ENCODE measurements around the gene SLC16A10.
"Not testable (repeated sequence)": the region's sequence is repeated elsewhere in the genome, so short reads cannot be mapped to it uniquely, and the experiment has no call there.

Gene SLC16A10

GRCh38 chr6:111175109-111175508, 87.8 kb downstream of the SLC16A10 start:
- Histone ChIP-seq H3K4me1 (ENCODE audit: insufficient read depth, low read length) (no peaks in the 10 kb centered on the region), H3K9ac (ENCODE audit: low read depth, low read length) (no peak overlapping the region), H3K4me3 (ENCODE audit: low read length) (no peak overlapping the region), H3K27ac (ENCODE audit: low read length) (no peak overlapping the region), H3K36me3 (ENCODE audit: insufficient read depth, low read depth, low read length) (no peaks in the 10 kb centered on the region), H3K27me3 (ENCODE audit: insufficient read depth, low read length) (no peaks in the 10 kb centered on the region), H3K9me3 (ENCODE audit: insufficient read depth, low read depth, low read length) (no peaks in the 10 kb centered on the region)

- H3K9ac ChIP-seq (ENCODE audit: low read depth, low read length) = no peak overlapping the region
- H3K36me3 ChIP-seq (ENCODE audit: insufficient read depth, low read depth, low read length) = no peaks in the 10 kb centered on the region
- H3K4me3 ChIP-seq (ENCODE audit: low read length) = no peak overlapping the region
- no peaks in the 10 kb centered on the region for H3K27me3 ChIP-seq (ENCODE audit: insufficient read depth, low read length)
- H3K4me1 ChIP-seq (ENCODE audit: insufficient read depth, low read length) = no peaks in the 10 kb centered on the region
- H3K9me3 ChIP-seq (ENCODE audit: insufficient read depth, low read depth, low read length) = no peaks in the 10 kb centered on the region
- H3K27ac ChIP-seq (ENCODE audit: low read length) = no peak overlapping the region
Measured at GRCh38 chr6:111176038-111176759, 88.9 kb downstream of the SLC16A10 start.

GRCh38 chr6:111176760-111177099, 89.4 kb downstream of the SLC16A10 start:
- H3K9me3 ChIP-seq (ENCODE audit: insufficient read depth, low read depth, low read length) = no peaks in the 10 kb centered on the region
- no peaks in the 10 kb centered on the region for H3K4me1 ChIP-seq (ENCODE audit: insufficient read depth, low read length)
- no peak overlapping the region for H3K9ac ChIP-seq (ENCODE audit: low read depth, low read length)
- H3K27ac ChIP-seq (ENCODE audit: low read length) = no peak overlapping the region
- no peaks in the 10 kb centered on the region for H3K27me3 ChIP-seq (ENCODE audit: insufficient read depth, low read length)
- H3K4me3 ChIP-seq (ENCODE audit: low read length) = no peak overlapping the region
- no peaks in the 10 kb centered on the region for H3K36me3 ChIP-seq (ENCODE audit: insufficient read depth, low read depth, low read length)

GRCh38 chr6:111177131-111177530, 89.8 kb downstream of the SLC16A10 start:
- Histone ChIP-seq H3K27ac (ENCODE audit: low read length) (no peak overlapping the region), H3K9me3 (ENCODE audit: insufficient read depth, low read depth, low read length) (no peaks in the 10 kb centered on the region), H3K27me3 (ENCODE audit: insufficient read depth, low read length) (no peaks in the 10 kb centered on the region), H3K9ac (ENCODE audit: low read depth, low read length) (no peak overlapping the region), H3K36me3 (ENCODE audit: insufficient read depth, low read depth, low read length) (no peaks in the 10 kb centered on the region), H3K4me1 (ENCODE audit: insufficient read depth, low read length) (no peaks in the 10 kb centered on the region), H3K4me3 (ENCODE audit: low read length) (no peak overlapping the region)

- H3K4me3 ChIP-seq (ENCODE audit: low read length) = no peak overlapping the region
- H3K27ac ChIP-seq (ENCODE audit: low read length) = no peak overlapping the region
- H3K36me3 ChIP-seq (ENCODE audit: insufficient read depth, low read depth, low read length) = no peaks in the 10 kb centered on the region
- H3K4me1 ChIP-seq (ENCODE audit: insufficient read depth, low read length) = no peaks in the 10 kb centered on the region
- H3K9ac ChIP-seq (ENCODE audit: low read depth, low read length) = no peak overlapping the region
- H3K9me3 ChIP-seq (ENCODE audit: insufficient read depth, low read depth, low read length) = no peaks in the 10 kb centered on the region
- H3K27me3 ChIP-seq (ENCODE audit: insufficient read depth, low read length) = no peaks in the 10 kb centered on the region
Measured at GRCh38 chr6:111183702-111184517, 96.6 kb downstream of the SLC16A10 start.

GRCh38 chr6:111184827-111185532, 97.7 kb downstream of the SLC16A10 start:
- Histone ChIP-seq H3K27ac (ENCODE audit: low read length) (no peak overlapping the region), H3K9ac (ENCODE audit: low read depth, low read length) (no peak overlapping the region), H3K4me1 (ENCODE audit: insufficient read depth, low read length) (no peaks in the 10 kb centered on the region), H3K27me3 (ENCODE audit: insufficient read depth, low read length) (no peaks in the 10 kb centered on the region), H3K9me3 (ENCODE audit: insufficient read depth, low read depth, low read length) (no peaks in the 10 kb centered on the region), H3K36me3 (ENCODE audit: insufficient read depth, low read depth, low read length) (no peaks in the 10 kb centered on the region), H3K4me3 (ENCODE audit: low read length) (no peak overlapping the region)

- Histone ChIP-seq H3K4me3 (ENCODE audit: low read length) (no peak overlapping the region), H3K9me3 (ENCODE audit: insufficient read depth, low read depth, low read length) (peaks cover 6% of the 10 kb centered on the region), H3K36me3 (ENCODE audit: insufficient read depth, low read depth, low read length) (no peaks in the 10 kb centered on the region)
Measured at GRCh38 chr6:111185954-111186353, 98.7 kb downstream of the SLC16A10 start.

GRCh38 chr6:111187874-111188273, 100.6 kb downstream of the SLC16A10 start:
- H3K4me3 ChIP-seq (ENCODE audit: low read length) = no peak overlapping the region
- peaks cover 6% of the 10 kb centered on the region for H3K9me3 ChIP-seq (ENCODE audit: insufficient read depth, low read depth, low read length)
- H3K4me1 ChIP-seq (ENCODE audit: insufficient read depth, low read length) = no peaks in the 10 kb centered on the region
- no peak overlapping the region for H3K9ac ChIP-seq (ENCODE audit: low read depth, low read length)
- no peaks in the 10 kb centered on the region for H3K27me3 ChIP-seq (ENCODE audit: insufficient read depth, low read length)
- no peak overlapping the region for H3K27ac ChIP-seq (ENCODE audit: low read length)
- no peaks in the 10 kb centered on the region for H3K36me3 ChIP-seq (ENCODE audit: insufficient read depth, low read depth, low read length)

More at GRCh38 chr6:111185954-111186353, 98.7 kb downstream of the SLC16A10 start:
- Histone ChIP-seq H3K27me3 (ENCODE audit: insufficient read depth, low read length) (no peaks in the 10 kb centered on the region), H3K9ac (ENCODE audit: low read depth, low read length) (no peak overlapping the region), H3K4me1 (ENCODE audit: insufficient read depth, low read length) (no peaks in the 10 kb centered on the region), H3K27ac (ENCODE audit: low read length) (no peak overlapping the region)

- H3K9me3 ChIP-seq (ENCODE audit: insufficient read depth, low read depth, low read length); H3K27me3 ChIP-seq (ENCODE audit: insufficient read depth, low read length); H3K4me3 ChIP-seq (ENCODE audit: low read length); H3K4me1 ChIP-seq (ENCODE audit: insufficient read depth, low read length); H3K36me3 ChIP-seq (ENCODE audit: insufficient read depth, low read depth, low read length); H3K9ac ChIP-seq (ENCODE audit: low read depth, low read length); H3K27ac ChIP-seq (ENCODE audit: low read length): not testable (repeated sequence)
Measured at GRCh38 chr6:111189666-111190210, 102.4 kb downstream of the SLC16A10 start.

GRCh38 chr6:111190637-111191036, 103.3 kb downstream of the SLC16A10 start:
- H3K9ac ChIP-seq (ENCODE audit: low read depth, low read length) = no peak overlapping the region
- peaks cover 6% of the 10 kb centered on the region for H3K9me3 ChIP-seq (ENCODE audit: insufficient read depth, low read depth, low read length)
- no peaks in the 10 kb centered on the region for H3K36me3 ChIP-seq (ENCODE audit: insufficient read depth, low read depth, low read length)
- no peak overlapping the region for H3K4me3 ChIP-seq (ENCODE audit: low read length)
- H3K4me1 ChIP-seq (ENCODE audit: insufficient read depth, low read length) = no peaks in the 10 kb centered on the region
- H3K27me3 ChIP-seq (ENCODE audit: insufficient read depth, low read length) = no peaks in the 10 kb centered on the region
- no peak overlapping the region for H3K27ac ChIP-seq (ENCODE audit: low read length)

GRCh38 chr6:111191136-111191535, 103.8 kb downstream of the SLC16A10 start:
- not testable (repeated sequence) for H3K27ac ChIP-seq (ENCODE audit: low read length); H3K9ac ChIP-seq (ENCODE audit: low read depth, low read length); H3K4me3 ChIP-seq (ENCODE audit: low read length); H3K4me1 ChIP-seq (ENCODE audit: insufficient read depth, low read length); H3K9me3 ChIP-seq (ENCODE audit: insufficient read depth, low read depth, low read length); H3K36me3 ChIP-seq (ENCODE audit: insufficient read depth, low read depth, low read length); H3K27me3 ChIP-seq (ENCODE audit: insufficient read depth, low read length)
